ENCODE data around the gene BEND5.

The BEND5 gene

GRCh38 chr1:48678710-48679505, 97.8 kb downstream of the BEND5 start:
- DNase-seq, result no peak
